Prostate gland (tissue), 2 donors: ENCODE data around the gene ALPP.

ENCODE experiments used
- POLR2AphosphoS5 ChIP-seq: sonication (generic); formaldehyde crosslinking; IDR thresholded peaks from one replicate; pipeline ENCODE4 v1.6.1; 2017; ENCODE audit warnings: antibody characterized with exemption
- TF ChIP-seq, protein P1 (sequence below), 4 experiments: fragments of 200-600 bp in 2 of 4; fragments of 450-650 bp in 2 of 4; sonication (generic) in 2 of 4; IDR thresholded peaks; 1 replicate in 3 of 4; 2 replicates in 1 of 4; pipeline ENCODE4 v1.5.1; 2016 to 2019; ENCODE audit warnings: antibody characterized with exemption in 4 of 4, mild to moderate bottlenecking in 2 of 4, moderate library complexity in 2 of 4

DNA sequence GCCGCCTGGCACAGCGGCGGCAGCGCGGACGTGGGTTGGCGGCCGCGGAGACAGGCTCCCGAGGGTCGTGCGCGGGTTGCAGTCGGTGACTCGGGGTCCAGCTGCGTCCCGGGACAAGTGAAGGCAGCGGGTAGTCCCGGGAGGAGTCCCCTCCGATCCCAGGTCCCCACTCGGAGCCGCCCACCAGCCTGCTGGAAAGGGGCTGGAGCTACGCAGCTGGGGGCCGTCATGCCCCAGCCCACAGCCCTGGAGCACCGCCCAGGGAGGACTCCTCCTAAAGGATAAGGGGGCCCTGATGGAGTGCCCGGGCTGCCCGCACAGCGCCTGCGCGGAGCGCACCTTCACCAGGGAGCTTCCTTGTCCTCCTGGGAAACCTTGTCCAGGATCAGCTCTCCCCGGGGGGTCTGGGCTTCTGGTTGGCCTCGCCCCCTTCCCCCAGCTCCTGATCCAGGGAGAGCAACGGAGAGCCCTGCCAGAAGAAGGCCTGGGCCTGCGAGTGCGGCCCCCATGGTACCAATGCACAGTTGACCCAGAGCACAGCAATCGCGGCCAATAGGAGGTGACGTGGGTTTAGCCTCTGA lies 25.9 kb upstream of the ALPP start:
- no peak for TF ChIP-seq POLR2AphosphoS5
- TF ChIP-seq, protein P1, sequence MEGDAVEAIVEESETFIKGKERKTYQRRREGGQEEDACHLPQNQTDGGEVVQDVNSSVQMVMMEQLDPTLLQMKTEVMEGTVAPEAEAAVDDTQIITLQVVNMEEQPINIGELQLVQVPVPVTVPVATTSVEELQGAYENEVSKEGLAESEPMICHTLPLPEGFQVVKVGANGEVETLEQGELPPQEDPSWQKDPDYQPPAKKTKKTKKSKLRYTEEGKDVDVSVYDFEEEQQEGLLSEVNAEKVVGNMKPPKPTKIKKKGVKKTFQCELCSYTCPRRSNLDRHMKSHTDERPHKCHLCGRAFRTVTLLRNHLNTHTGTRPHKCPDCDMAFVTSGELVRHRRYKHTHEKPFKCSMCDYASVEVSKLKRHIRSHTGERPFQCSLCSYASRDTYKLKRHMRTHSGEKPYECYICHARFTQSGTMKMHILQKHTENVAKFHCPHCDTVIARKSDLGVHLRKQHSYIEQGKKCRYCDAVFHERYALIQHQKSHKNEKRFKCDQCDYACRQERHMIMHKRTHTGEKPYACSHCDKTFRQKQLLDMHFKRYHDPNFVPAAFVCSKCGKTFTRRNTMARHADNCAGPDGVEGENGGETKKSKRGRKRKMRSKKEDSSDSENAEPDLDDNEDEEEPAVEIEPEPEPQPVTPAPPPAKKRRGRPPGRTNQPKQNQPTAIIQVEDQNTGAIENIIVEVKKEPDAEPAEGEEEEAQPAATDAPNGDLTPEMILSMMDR (IDR thresholded peaks at IDR 0.05): no peak
